Measurements from ENCODE around the gene IRX5. TPM values are rescaled to one million over a fixed set of nuclear protein-coding genes. Genes with fewer than 3 reads are reported as not detected.

The IRX5 gene
- total RNA-seq, 5 donors from 2014 or later (not counting 1 experiment from before 2014, with no cell fraction given), result not detected

DNA sequence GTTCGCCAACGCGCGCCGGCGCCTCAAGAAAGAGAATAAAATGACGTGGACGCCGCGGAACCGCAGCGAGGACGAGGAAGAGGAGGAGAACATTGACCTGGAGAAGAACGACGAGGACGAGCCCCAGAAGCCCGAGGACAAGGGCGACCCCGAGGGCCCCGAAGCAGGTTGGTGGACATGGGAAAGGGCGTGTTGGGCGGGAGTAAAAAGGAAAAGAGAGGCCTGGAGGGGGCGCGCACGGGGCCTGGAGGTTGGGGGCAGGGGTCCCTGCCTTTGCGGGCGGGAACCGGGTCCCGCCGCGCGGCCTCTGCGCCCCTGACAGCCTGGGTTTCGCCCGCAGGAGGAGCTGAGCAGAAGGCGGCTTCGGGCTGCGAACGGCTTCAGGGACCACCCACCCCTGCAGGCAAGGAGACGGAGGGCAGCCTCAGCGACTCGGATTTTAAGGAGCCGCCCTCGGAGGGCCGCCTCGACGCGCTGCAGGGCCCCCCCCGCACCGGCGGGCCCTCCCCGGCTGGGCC is 2.1 kb downstream of the IRX5 start:
- DNase-seq (no peak), ATAC-seq (replicated peaks in 1 of 4) (no peak)
- Histone ChIP-seq H3K4me3 (ENCODE audit: control insufficient read depth in 1 of 2, extremely low read depth in 1 of 2, low read length in 1 of 2) (peak overlapping the region in 1 of 2 donors; percentile 52), H3K27ac (ENCODE audit: low read length) (no peak overlapping the region), H3K4me1 (ENCODE audit: control insufficient read depth in 1 of 2, extremely low read depth in 1 of 2, insufficient read depth in 2 of 2, low read length in 2 of 2) (peaks cover 22 to 61% of the 10 kb centered on the region in 2 experiments), H3K36me3 (ENCODE audit: control insufficient read depth in 2 of 2, extremely low read depth in 1 of 2, insufficient read depth in 1 of 2, low read length in 1 of 2) (no peaks in the 10 kb centered on the region), H3K9me3 (no peaks in the 10 kb centered on the region), H3K27me3 (replicated peaks in 1 of 2; ENCODE audit: control insufficient read depth in 2 of 2, extremely low read depth in 1 of 2, insufficient read depth in 2 of 2, low read length in 1 of 2) (peaks cover 14 to 82% of the 10 kb centered on the region in 2 experiments)
- H3K4me3 Mint-ChIP-seq, result peak overlapping the region in 1 of 3 donors; percentile 96
- H3K9me3 Mint-ChIP-seq, result no peaks in the 10 kb centered on the region
- H3K36me3 Mint-ChIP-seq, result no peaks in the 10 kb centered on the region
- peaks cover 46 to 69% of the 10 kb centered on the region in 2 donors for H3K27me3 Mint-ChIP-seq
- peaks cover 38 to 49% (median 45%) of the 10 kb centered on the region in 3 donors for H3K4me1 Mint-ChIP-seq
- ChIA-PET CTCF (no interaction called here), POLR2A (no interaction called here)
- WGBS (ENCODE audit: insufficient coverage), result 9% methylated on average over 52 of the region's 52 CpGs
- peak overlapping the region in 1 of 2 donors; percentile 49 for H3K27ac Mint-ChIP-seq

DNA sequence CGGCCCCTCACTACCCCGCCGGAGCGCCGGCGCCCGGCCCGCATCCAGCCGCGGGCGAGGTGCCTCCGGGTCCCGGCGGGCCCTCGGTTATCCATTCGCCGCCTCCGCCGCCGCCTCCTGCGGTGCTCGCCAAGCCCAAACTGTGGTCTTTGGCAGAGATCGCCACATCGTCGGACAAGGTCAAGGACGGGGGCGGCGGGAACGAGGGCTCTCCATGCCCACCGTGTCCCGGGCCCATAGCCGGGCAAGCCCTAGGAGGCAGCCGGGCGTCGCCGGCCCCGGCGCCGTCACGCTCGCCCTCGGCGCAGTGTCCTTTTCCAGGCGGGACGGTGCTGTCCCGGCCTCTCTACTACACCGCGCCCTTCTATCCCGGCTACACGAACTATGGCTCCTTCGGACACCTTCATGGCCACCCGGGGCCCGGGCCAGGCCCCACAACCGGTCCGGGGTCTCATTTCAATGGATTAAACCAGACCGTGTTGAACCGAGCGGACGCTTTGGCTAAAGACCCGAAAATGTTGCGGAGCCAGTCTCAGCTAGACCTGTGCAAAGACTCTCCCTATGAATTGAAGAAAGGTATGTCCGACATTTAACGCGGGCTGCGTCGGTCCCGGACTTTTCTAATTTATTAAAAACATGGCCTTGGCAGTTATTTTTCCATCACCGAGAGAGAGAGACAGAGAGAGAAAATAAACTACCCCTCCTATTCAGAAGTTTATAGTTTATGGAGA is 2.8 kb downstream of the IRX5 start:
- H3K4me3 Mint-ChIP-seq, result peak overlapping the region in 1 of 3 donors; percentile 15
- H3K27ac Mint-ChIP-seq, result no peak overlapping the region

DNA sequence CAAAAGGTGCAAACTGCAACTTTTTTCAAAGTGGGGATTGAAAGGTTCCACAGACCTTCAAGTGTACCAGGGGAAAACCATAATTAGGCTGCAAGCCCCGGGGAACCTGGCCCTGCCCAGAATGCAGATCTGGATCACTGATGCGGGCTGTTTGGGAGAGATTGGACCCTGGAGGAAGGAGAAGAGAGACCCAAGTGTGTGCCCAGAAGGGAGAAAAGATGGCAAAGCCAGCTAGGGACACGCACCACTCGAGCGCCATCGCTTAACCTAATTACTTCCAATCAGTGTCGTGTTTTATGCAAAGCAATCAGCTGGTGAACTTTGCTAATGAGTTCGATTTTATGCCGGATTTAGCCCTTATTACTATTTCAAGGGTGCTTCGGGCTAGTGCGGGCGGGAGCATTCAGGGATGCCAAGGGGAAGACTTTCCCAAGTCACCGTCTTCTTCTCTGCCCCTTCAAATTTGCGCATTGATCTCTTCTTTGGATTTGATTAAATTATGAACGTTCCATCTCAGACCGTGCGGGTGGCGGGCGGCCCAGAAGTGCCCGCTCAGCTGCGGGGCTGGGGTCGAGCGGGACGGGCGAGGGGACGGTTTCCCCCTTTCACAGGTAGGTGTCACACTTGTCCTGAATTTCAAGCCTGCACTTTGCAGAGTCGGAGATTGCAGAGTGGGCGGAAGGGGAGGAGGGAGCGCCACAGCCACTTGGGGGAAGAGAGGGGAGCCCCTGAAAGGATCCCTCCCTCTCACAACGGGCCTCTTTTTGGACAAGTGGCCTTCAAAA is 4.0 kb downstream of the IRX5 start:
- peaks cover 30 to 46% (median 41%) of the 10 kb centered on the region in 3 donors for H3K4me1 Mint-ChIP-seq
- H3K36me3 ChIP-seq (ENCODE audit: control insufficient read depth in 2 of 2, extremely low read depth in 1 of 2, insufficient read depth in 1 of 2, low read length in 1 of 2), result no peaks in the 10 kb centered on the region
- H3K27me3 Mint-ChIP-seq, result peaks cover 48 to 76% of the 10 kb centered on the region in 2 donors
- peaks cover 19 to 89% of the 10 kb centered on the region in 2 experiments for H3K27me3 ChIP-seq (replicated peaks in 1 of 2; ENCODE audit: control insufficient read depth in 2 of 2, extremely low read depth in 1 of 2, insufficient read depth in 2 of 2, low read length in 1 of 2)
- H3K4me1 ChIP-seq (ENCODE audit: control insufficient read depth in 1 of 2, extremely low read depth in 1 of 2, insufficient read depth in 2 of 2, low read length in 2 of 2), result peaks cover 14 to 55% of the 10 kb centered on the region in 2 experiments
- POLR2A ChIA-PET, result interaction anchor here in 1 of 2 donors (0.6 kb wide), 1 partner anchor 1486 kb away, joined by 3 read pairs; no protein-coding TSS in a partner anchor
- CTCF ChIA-PET, result no interaction called here
- no peak overlapping the region for H3K4me3 ChIP-seq (ENCODE audit: control insufficient read depth in 1 of 2, extremely low read depth in 1 of 2, low read length in 1 of 2)
- H3K36me3 Mint-ChIP-seq, result no peaks in the 10 kb centered on the region
- no peaks in the 10 kb centered on the region for H3K9me3 ChIP-seq
- 12% methylated on average over 15 of the region's 30 CpGs for WGBS (ENCODE audit: insufficient coverage)
- DNase-seq (no peak), ATAC-seq (replicated peaks in 1 of 4) (no peak)
- H3K27ac ChIP-seq (ENCODE audit: low read length), result no peak overlapping the region
- H3K27ac Mint-ChIP-seq, result no peak overlapping the region
- no peaks in the 10 kb centered on the region for H3K9me3 Mint-ChIP-seq
- peak overlapping the region in 1 of 3 donors; percentile 38 for H3K4me3 Mint-ChIP-seq

More for the DNA sequence above, 2.8 kb downstream of the IRX5 start:
- ATAC-seq (replicated peaks in 1 of 4) (no peak), DNase-seq (no peak)
- H3K9me3 Mint-ChIP-seq, result no peaks in the 10 kb centered on the region
- Histone ChIP-seq H3K4me3 (ENCODE audit: control insufficient read depth in 1 of 2, extremely low read depth in 1 of 2, low read length in 1 of 2) (no peak overlapping the region), H3K9me3 (no peaks in the 10 kb centered on the region), H3K27ac (ENCODE audit: low read length) (no peak overlapping the region), H3K27me3 (replicated peaks in 1 of 2; ENCODE audit: control insufficient read depth in 2 of 2, extremely low read depth in 1 of 2, insufficient read depth in 2 of 2, low read length in 1 of 2) (peaks cover 12 to 83% of the 10 kb centered on the region in 2 experiments), H3K36me3 (ENCODE audit: control insufficient read depth in 2 of 2, extremely low read depth in 1 of 2, insufficient read depth in 1 of 2, low read length in 1 of 2) (no peaks in the 10 kb centered on the region), H3K4me1 (ENCODE audit: control insufficient read depth in 1 of 2, extremely low read depth in 1 of 2, insufficient read depth in 2 of 2, low read length in 2 of 2) (peaks cover 19 to 60% of the 10 kb centered on the region in 2 experiments)
- POLR2A ChIA-PET, result no interaction called here
- H3K27me3 Mint-ChIP-seq, result peaks cover 41 to 71% of the 10 kb centered on the region in 2 donors
- peaks cover 35 to 48% (median 40%) of the 10 kb centered on the region in 3 donors for H3K4me1 Mint-ChIP-seq
- no peaks in the 10 kb centered on the region for H3K36me3 Mint-ChIP-seq
- CTCF ChIA-PET, result no interaction called here
- WGBS (ENCODE audit: insufficient coverage), result 12% methylated on average over 57 of the region's 68 CpGs

DNA sequence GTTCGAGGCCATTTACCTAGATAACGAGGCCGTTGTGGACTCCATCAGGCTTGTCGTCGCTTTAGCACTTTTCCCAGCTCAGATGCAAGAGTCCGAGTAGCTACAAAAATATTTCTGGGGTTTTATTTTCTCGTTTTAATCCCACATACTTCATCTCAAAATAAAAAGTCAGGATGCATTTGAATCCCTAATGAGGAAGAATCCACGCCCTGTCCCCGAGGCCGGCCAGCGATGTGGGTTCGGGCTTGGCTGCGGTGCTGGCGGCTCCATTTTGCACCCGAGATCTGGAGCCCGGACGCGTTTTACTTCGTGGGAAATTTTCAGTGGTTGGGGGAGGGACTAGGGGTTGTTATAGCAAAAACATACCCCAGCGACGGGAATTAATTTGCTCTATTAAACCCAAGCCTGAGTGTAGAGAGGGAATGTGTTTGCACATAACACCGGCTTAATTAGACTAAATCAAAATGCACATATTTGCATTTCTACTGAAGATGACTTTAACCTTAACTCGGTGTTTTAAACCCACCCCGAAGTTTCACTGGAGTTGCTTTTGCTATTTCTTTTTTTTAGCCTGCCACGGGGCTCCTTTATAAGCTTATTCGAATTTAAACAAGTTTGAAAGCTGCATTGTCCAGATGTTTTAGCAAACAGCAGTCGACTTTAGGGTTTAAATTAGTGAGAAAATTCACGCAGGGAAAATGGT is 4.8 kb downstream of the IRX5 start:
- H3K27me3 ChIP-seq (replicated peaks in 1 of 2; ENCODE audit: control insufficient read depth in 2 of 2, extremely low read depth in 1 of 2, insufficient read depth in 2 of 2, low read length in 1 of 2), result peaks cover 22 to 89% of the 10 kb centered on the region in 2 experiments
- 16% methylated on average over 14 of the region's 28 CpGs for WGBS (ENCODE audit: insufficient coverage)
- Mint-ChIP-seq H3K36me3 (no peaks in the 10 kb centered on the region), H3K9me3 (no peaks in the 10 kb centered on the region), H3K4me1 (peaks cover 24 to 38% (median 33%) of the 10 kb centered on the region in 3 donors), H3K27ac (no peak overlapping the region), H3K4me3 (no peak overlapping the region), H3K27me3 (peaks cover 50 to 76% of the 10 kb centered on the region in 2 donors)
- POLR2A ChIA-PET, result interaction anchor here in 1 of 2 donors (0.6 kb wide), 1 partner anchor 1485 kb away, joined by 3 read pairs; no protein-coding TSS in a partner anchor
- no peak overlapping the region for H3K4me3 ChIP-seq (ENCODE audit: control insufficient read depth in 1 of 2, extremely low read depth in 1 of 2, low read length in 1 of 2)
- CTCF ChIA-PET, result interaction anchor here in 1 of 2 donors (0.8 kb wide), 1 partner anchor 9 kb away, joined by 3 read pairs; no protein-coding TSS in a partner anchor
- ATAC-seq (replicated peaks in 1 of 4) (no peak), DNase-seq (no peak)
- no peaks in the 10 kb centered on the region for H3K36me3 ChIP-seq (ENCODE audit: control insufficient read depth in 2 of 2, extremely low read depth in 1 of 2, insufficient read depth in 1 of 2, low read length in 1 of 2)
- peaks cover 10 to 48% of the 10 kb centered on the region in 2 experiments for H3K4me1 ChIP-seq (ENCODE audit: control insufficient read depth in 1 of 2, extremely low read depth in 1 of 2, insufficient read depth in 2 of 2, low read length in 2 of 2)
- H3K9me3 ChIP-seq, result no peaks in the 10 kb centered on the region
- no peak overlapping the region for H3K27ac ChIP-seq (ENCODE audit: low read length)

DNA sequence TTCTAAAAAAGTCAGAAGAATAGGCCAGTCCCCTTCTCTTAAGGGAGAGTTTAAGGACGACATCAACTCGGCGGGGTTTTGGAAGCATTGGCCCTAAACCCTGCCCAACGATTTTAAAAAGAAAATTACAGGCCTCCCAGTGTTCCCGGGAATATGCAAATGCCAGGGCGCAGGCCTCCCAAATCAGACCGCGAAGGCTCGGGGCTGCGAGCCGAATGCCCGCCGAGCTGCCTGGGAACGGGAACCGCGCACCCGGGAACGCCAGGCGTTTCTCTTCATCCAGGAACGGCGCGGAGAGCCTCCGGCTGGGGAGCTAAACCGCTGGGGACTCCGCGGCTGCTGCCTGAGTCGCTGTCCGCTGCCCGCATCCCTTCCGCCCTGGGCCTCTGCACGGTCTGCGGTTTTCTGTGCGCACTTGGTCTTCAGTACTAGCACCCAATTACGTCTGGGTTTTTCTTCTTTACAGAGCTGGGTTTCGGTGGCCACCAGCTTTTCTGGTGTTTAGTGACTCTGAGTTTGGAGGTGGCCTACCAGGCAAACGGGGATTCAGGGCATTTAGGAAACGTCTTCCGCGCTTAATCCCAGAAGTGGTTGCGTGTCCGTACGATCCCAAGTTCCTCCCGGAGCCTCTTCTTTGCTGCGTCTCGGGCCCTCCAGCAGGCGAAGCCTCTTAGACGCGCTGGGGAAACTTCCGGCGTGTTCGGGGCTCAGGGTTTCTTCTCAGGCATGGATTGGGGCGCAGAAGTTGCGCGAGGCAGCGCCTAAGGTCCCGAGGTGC is 5.7 kb downstream of the IRX5 start:
- Mint-ChIP-seq H3K4me3 (peak overlapping the region in 1 of 3 donors; percentile 64), H3K36me3 (no peaks in the 10 kb centered on the region), H3K4me1 (peaks cover 22 to 37% (median 31%) of the 10 kb centered on the region in 3 donors), H3K27ac (no peak overlapping the region), H3K27me3 (peaks cover 59 to 83% of the 10 kb centered on the region in 2 donors), H3K9me3 (no peaks in the 10 kb centered on the region)
- Histone ChIP-seq H3K27me3 (replicated peaks in 1 of 2; ENCODE audit: control insufficient read depth in 2 of 2, extremely low read depth in 1 of 2, insufficient read depth in 2 of 2, low read length in 1 of 2) (peaks cover 27 to 88% of the 10 kb centered on the region in 2 experiments), H3K9me3 (no peaks in the 10 kb centered on the region), H3K36me3 (ENCODE audit: control insufficient read depth in 2 of 2, extremely low read depth in 1 of 2, insufficient read depth in 1 of 2, low read length in 1 of 2) (no peaks in the 10 kb centered on the region), H3K27ac (ENCODE audit: low read length) (no peak overlapping the region), H3K4me1 (ENCODE audit: control insufficient read depth in 1 of 2, extremely low read depth in 1 of 2, insufficient read depth in 2 of 2, low read length in 2 of 2) (peaks cover 10 to 41% of the 10 kb centered on the region in 2 experiments), H3K4me3 (ENCODE audit: control insufficient read depth in 1 of 2, extremely low read depth in 1 of 2, low read length in 1 of 2) (peak overlapping the region in 1 of 2 donors; percentile 76)
- CTCF ChIA-PET, result interaction anchor here (0.5 to 0.8 kb wide), 3 partner anchors 8 to 1486 kb away, joined by 3 to 5 read pairs (median 4); no protein-coding TSS in a partner anchor
- ATAC-seq (replicated peaks in 1 of 4) (peak in 1 of 4 experiments; percentile 69), DNase-seq (no peak)
- 4% methylated on average over 49 of the region's 56 CpGs for WGBS (ENCODE audit: insufficient coverage)
- POLR2A ChIA-PET, result no interaction called here

Data from T-cell (primary cell).